Immature natural killer cell (primary cell): ENCODE data around the gene REEP1. TPM values are rescaled to one million over a fixed set of nuclear protein-coding genes. Genes with fewer than 3 reads are reported as not detected.
"Not testable (repeated sequence)": the region's sequence is repeated elsewhere in the genome, so short reads cannot be mapped to it uniquely, and the experiment has no call there.

ENCODE experiments used
- DNase-seq, 3 donors: peaks; one replicate each; pipeline ENCODE4 v3.0.0; 2022; ENCODE audit warnings: mixed read lengths in 1 of 3
- H3K27ac Mint-ChIP-seq, 6 donors: one replicate each; pipeline ENCODE4 v1.8.0; 2020; ENCODE audit warnings: mixed read lengths in 6 of 6, mild to moderate bottlenecking in 5 of 6, inconsistent platforms in 4 of 6, moderate library complexity in 3 of 6
- H3K27me3 Mint-ChIP-seq, 3 donors: one replicate each; pipeline ENCODE4 v1.8.0; 2020 to 2021; ENCODE audit warnings: low read depth in 3 of 3, mild to moderate bottlenecking in 3 of 3, mixed read lengths in 3 of 3, moderate library complexity in 3 of 3, inconsistent platforms in 1 of 3
- H3K36me3 Mint-ChIP-seq, 3 donors: one replicate each; pipeline ENCODE4 v1.8.0; 2020; ENCODE audit warnings: mixed read lengths in 3 of 3, inconsistent platforms in 2 of 3, mild to moderate bottlenecking in 2 of 3
- H3K4me1 Mint-ChIP-seq, 2 donors: one replicate each; pipeline ENCODE4 v1.8.0; 2020; ENCODE audit warnings: inconsistent platforms in 2 of 2, mild to moderate bottlenecking in 2 of 2, mixed read lengths in 2 of 2, moderate library complexity in 1 of 2
- H3K4me3 Mint-ChIP-seq, 5 donors: one replicate each; pipeline ENCODE4 v1.8.0; 2020; ENCODE audit warnings: mild to moderate bottlenecking in 5 of 5, mixed read lengths in 5 of 5, inconsistent platforms in 3 of 5, moderate library complexity in 3 of 5
- H3K9me3 Mint-ChIP-seq, 6 donors: one replicate each; pipeline ENCODE4 v1.8.0; 2020; ENCODE audit warnings: mild to moderate bottlenecking in 6 of 6, mixed read lengths in 6 of 6, inconsistent platforms in 4 of 6, moderate library complexity in 3 of 6
- polyA plus RNA-seq, 3 donors: library from polyadenylated mRNA; unstranded; fragments of 300-500 nt; fragmentation: Illumina TruSeq; gene quantifications; one replicate each; pipeline ENCODE4 v1.2.3, GENCODE V29; 2021

The REEP1 gene
- polyA plus RNA-seq, 3 donors from 2014 or later: not detected

DNA sequence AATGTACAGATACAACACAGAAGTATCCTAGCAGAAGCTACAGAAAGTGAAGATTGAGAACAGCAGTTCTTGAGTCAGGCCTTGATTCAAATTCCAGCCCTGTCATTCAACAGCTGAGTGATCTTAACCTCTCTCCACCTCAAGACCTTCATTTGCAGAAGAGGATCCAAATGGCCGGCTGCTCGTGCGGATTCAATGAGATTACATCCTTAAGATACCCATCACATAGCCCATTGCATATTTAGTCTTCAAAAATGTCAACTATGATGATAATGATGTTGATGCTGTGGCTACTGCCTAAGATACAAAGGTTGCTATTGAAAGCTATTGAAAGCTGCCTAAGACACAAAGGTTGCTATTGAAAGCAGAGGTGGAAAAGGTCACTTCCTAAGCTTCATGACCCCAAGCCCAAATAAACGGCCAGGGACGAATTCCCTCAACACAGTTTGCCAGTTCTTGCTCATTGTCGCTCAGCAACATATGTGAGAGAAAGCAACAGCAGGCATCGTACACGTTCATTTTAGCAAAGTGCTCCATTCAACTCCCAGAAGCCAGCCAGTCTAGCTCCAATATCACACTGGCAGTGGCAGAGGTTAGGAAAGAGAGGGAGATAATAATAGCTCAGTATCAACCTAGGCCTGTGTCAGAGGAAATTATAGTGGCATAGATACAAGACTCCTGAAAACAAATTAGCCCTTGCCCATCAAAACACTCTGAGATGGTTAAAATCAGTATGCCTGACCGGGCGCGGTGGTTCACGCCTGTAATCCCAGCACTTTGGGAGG, 102.0 kb downstream of the REEP1 start:
- no peaks in the 10 kb centered on the region for H3K36me3 Mint-ChIP-seq
- H3K27me3 Mint-ChIP-seq: peaks cover 3 to 13% (median 6%) of the 10 kb centered on the region in 3 donors
- DNase-seq: no peak
- no peak overlapping the region for H3K27ac Mint-ChIP-seq
- peaks cover 2 to 9% of the 10 kb centered on the region in 2 donors for H3K4me1 Mint-ChIP-seq
- H3K4me3 Mint-ChIP-seq: no peak overlapping the region
- peaks cover 0 to 2% (median 0%) of the 10 kb centered on the region in 6 donors for H3K9me3 Mint-ChIP-seq

DNA sequence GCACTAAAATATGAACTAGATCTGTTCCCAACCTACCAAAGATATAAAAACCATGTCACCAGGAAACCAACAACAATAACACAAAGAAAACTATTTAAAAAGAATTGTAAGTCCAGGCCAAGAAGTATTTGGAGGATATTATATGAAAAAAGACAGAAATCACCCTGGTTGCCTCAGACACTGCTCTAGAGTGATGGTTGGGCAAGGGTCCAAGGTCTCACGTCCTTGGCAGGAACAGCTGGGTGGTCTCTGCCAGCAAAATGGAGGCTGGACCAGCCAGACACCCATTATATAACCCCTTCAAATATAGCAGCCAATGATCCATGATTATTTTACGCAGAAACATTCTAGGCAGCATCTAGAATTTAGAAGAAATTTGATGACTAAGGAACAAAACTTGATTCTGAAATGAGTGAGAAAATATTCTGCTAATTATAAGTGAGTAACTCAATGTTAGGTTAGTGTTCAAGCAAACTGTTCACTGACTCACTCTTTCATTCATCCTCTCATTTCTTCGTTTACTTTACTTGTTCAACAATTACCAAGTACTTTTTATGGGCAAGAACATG, 102.8 kb downstream of the REEP1 start:
- no peak for DNase-seq
- Mint-ChIP-seq H3K27ac (no peak overlapping the region), H3K27me3 (peaks cover 0 to 13% (median 6%) of the 10 kb centered on the region in 3 donors), H3K36me3 (no peaks in the 10 kb centered on the region), H3K4me3 (no peak overlapping the region), H3K9me3 (peaks cover 0 to 2% (median 0%) of the 10 kb centered on the region in 6 donors), H3K4me1 (peaks cover 2 to 9% of the 10 kb centered on the region in 2 donors)

GRCh38 chr2:86233436-86233835, 104.0 kb downstream of the REEP1 start:
- peaks cover 0 to 2% (median 0%) of the 10 kb centered on the region in 6 donors for H3K9me3 Mint-ChIP-seq
- H3K4me3 Mint-ChIP-seq: no peak overlapping the region
- DNase-seq: no peak
- H3K4me1 Mint-ChIP-seq: peaks cover 1 to 3% of the 10 kb centered on the region in 2 donors
- no peak overlapping the region for H3K27ac Mint-ChIP-seq
- H3K27me3 Mint-ChIP-seq: peaks cover 0 to 11% (median 5%) of the 10 kb centered on the region in 3 donors
- H3K36me3 Mint-ChIP-seq: no peaks in the 10 kb centered on the region

- no peaks in the 10 kb centered on the region for H3K36me3 Mint-ChIP-seq
- no peak overlapping the region for H3K27ac Mint-ChIP-seq
- peaks cover 0 to 8% (median 4%) of the 10 kb centered on the region in 3 donors for H3K27me3 Mint-ChIP-seq
- H3K4me1 Mint-ChIP-seq: no peaks in the 10 kb centered on the region
- no peak overlapping the region for H3K4me3 Mint-ChIP-seq
- H3K9me3 Mint-ChIP-seq: peaks cover 0 to 2% (median 0%) of the 10 kb centered on the region in 6 donors
- no peak for DNase-seq
Observed at GRCh38 chr2:86232910-86233309, 104.5 kb downstream of the REEP1 start.

DNA sequence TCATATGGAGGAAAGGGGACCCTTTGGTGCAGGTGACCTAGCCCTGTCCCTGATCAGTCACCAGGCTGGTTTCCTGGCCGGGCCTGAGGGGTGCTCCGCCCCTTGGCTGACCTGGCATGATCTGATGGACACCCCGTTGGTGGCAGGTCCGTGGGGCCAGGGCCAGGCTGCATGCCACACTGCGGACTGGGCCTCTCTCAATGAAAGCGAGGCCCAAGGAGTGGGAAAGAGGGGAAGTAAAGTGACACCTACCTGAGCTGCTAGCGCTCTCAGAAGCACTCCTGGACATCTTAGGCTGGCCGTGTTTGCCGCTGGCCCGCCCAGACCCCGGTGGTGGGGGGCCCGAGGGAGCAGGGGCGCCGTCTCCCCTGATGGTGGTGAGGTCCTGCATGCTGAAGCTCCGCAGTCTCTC, 105.0 kb downstream of the REEP1 start:
- H3K27ac Mint-ChIP-seq: no peak overlapping the region
- no peaks in the 10 kb centered on the region for H3K4me1 Mint-ChIP-seq
- no peak overlapping the region for H3K4me3 Mint-ChIP-seq
- peaks cover 0 to 8% (median 4%) of the 10 kb centered on the region in 3 donors for H3K27me3 Mint-ChIP-seq
- no peak for DNase-seq
- H3K36me3 Mint-ChIP-seq: no peaks in the 10 kb centered on the region
- H3K9me3 Mint-ChIP-seq: peaks cover 0 to 2% (median 0%) of the 10 kb centered on the region in 6 donors

GRCh38 chr2:86231680-86232372, 105.6 kb downstream of the REEP1 start:
- DNase-seq: no peak
- Mint-ChIP-seq H3K36me3 (no peaks in the 10 kb centered on the region), H3K4me3 (no peak overlapping the region), H3K9me3 (peaks cover 0 to 2% (median 0%) of the 10 kb centered on the region in 6 donors), H3K4me1 (no peaks in the 10 kb centered on the region), H3K27me3 (peaks cover 0 to 5% (median 2%) of the 10 kb centered on the region in 3 donors), H3K27ac (no peak overlapping the region)

GRCh38 chr2:86230961-86231360, 106.5 kb downstream of the REEP1 start:
- H3K9me3 Mint-ChIP-seq: peaks cover 0 to 2% (median 0%) of the 10 kb centered on the region in 6 donors
- no peak overlapping the region for H3K4me3 Mint-ChIP-seq
- H3K27ac Mint-ChIP-seq: no peak overlapping the region
- peaks cover 0 to 4% (median 2%) of the 10 kb centered on the region in 3 donors for H3K27me3 Mint-ChIP-seq
- H3K36me3 Mint-ChIP-seq: no peaks in the 10 kb centered on the region
- DNase-seq: no peak
- no peaks in the 10 kb centered on the region for H3K4me1 Mint-ChIP-seq

DNA sequence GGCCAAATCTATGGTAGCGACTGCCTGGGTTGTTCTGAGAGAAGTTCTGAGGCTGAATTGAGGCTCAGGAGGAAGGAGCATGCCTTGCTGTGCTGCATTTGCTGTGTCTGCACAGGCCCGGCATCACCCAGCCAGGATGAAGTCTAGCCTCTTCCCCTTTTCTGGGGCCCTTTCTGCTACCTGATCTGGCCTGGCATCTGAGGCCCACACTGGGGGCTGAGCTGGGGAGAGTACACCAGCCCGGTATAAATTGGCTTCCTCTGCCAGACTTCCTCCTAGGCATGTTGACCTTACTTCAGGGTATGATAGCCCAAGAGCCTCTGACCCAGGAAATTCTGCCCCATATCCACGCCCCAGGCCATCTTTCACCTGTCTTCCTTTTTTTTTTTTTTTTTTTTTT, 108.2 kb downstream of the REEP1 start:
- no peak for DNase-seq
- Mint-ChIP-seq H3K4me1 (no peaks in the 10 kb centered on the region), H3K9me3 (peaks cover 0 to 2% (median 0%) of the 10 kb centered on the region in 6 donors), H3K36me3 (no peaks in the 10 kb centered on the region), H3K27me3 (no peaks in the 10 kb centered on the region), H3K27ac (no peak overlapping the region), H3K4me3 (no peak overlapping the region)

- H3K27me3 Mint-ChIP-seq, DNase-seq, H3K4me3 Mint-ChIP-seq, H3K36me3 Mint-ChIP-seq, H3K9me3 Mint-ChIP-seq, H3K27ac Mint-ChIP-seq, H3K4me1 Mint-ChIP-seq: not testable (repeated sequence)
Observed at GRCh38 chr2:86228574-86228973, 108.9 kb downstream of the REEP1 start.

GRCh38 chr2:86227685-86228084, 109.7 kb downstream of the REEP1 start:
- H3K27ac Mint-ChIP-seq: no peak overlapping the region
- H3K27me3 Mint-ChIP-seq: no peaks in the 10 kb centered on the region
- H3K4me3 Mint-ChIP-seq: no peak overlapping the region
- H3K9me3 Mint-ChIP-seq: no peaks in the 10 kb centered on the region
- DNase-seq: no peak
- H3K4me1 Mint-ChIP-seq: no peaks in the 10 kb centered on the region
- H3K36me3 Mint-ChIP-seq: no peaks in the 10 kb centered on the region

- H3K27me3 Mint-ChIP-seq: no peaks in the 10 kb centered on the region
- no peaks in the 10 kb centered on the region for H3K4me1 Mint-ChIP-seq
- no peak overlapping the region for H3K27ac Mint-ChIP-seq
- no peaks in the 10 kb centered on the region for H3K36me3 Mint-ChIP-seq
- no peak for DNase-seq
- H3K4me3 Mint-ChIP-seq: no peak overlapping the region
- H3K9me3 Mint-ChIP-seq: no peaks in the 10 kb centered on the region
Observed at GRCh38 chr2:86226636-86227520, 110.5 kb downstream of the REEP1 start.

- no peaks in the 10 kb centered on the region for H3K9me3 Mint-ChIP-seq
- H3K36me3 Mint-ChIP-seq: no peaks in the 10 kb centered on the region
- H3K4me3 Mint-ChIP-seq: no peak overlapping the region
- no peak for DNase-seq
- H3K4me1 Mint-ChIP-seq: no peaks in the 10 kb centered on the region
- H3K27ac Mint-ChIP-seq: no peak overlapping the region
- H3K27me3 Mint-ChIP-seq: no peaks in the 10 kb centered on the region
Observed at GRCh38 chr2:86226070-86226469, 111.4 kb downstream of the REEP1 start.

DNA sequence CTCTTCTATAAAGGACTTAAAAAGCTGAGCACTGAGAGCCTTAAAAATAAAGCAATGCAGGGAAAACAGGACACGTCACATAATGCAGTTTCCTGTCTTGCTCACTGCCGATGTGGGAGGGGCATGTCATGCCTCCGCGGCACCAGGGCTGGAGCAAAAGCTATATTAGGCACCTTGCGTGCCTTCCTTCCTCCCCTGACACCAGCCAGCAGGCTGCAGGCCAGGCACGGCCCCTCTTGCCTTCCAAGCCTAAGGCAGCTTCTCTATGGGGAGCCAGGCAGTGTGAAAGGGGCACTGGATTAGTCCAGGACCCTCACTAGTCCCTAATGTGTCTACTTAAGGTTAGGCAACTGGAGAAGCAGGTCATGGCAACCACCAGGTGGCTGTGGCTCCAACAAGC, 111.8 kb downstream of the REEP1 start:
- H3K27me3 Mint-ChIP-seq: no peaks in the 10 kb centered on the region
- no peak overlapping the region for H3K4me3 Mint-ChIP-seq
- no peaks in the 10 kb centered on the region for H3K4me1 Mint-ChIP-seq
- no peaks in the 10 kb centered on the region for H3K36me3 Mint-ChIP-seq
- no peaks in the 10 kb centered on the region for H3K9me3 Mint-ChIP-seq
- no peak for DNase-seq
- no peak overlapping the region for H3K27ac Mint-ChIP-seq
